Stimulated activated naive B cell treated with anti-CD40 and anti-IgM and Interleukin-4, amounts not matched to agents 10 μg/mL and 1 μg/mL and 100 μg/mL, for 72 hours (primary cell): ENCODE data around the gene TLE1.
"Not testable (repeated sequence)": the region's sequence is repeated elsewhere in the genome, so short reads cannot be mapped to it uniquely, and the experiment has no call there.

Experiments
- ATAC-seq, 2 donors: fragments of 150-1000 bp; cut with Tn5 transposase; replicated peaks; 2 replicates each; pipeline ENCODE4 v1.10.0; 2021; ENCODE audit warnings: moderate library complexity in 1 of 2
- DNase-seq: peaks from one replicate; pipeline ENCODE4 v3.0.0; 2021
- H3K27ac Mint-ChIP-seq: one replicate; pipeline ENCODE4 v1.8.0; 2022; ENCODE audit warnings: mild to moderate bottlenecking, mixed read lengths
- H3K27me3 Mint-ChIP-seq, 2 donors: one replicate each; pipeline ENCODE4 v1.8.0; 2022; ENCODE audit warnings: mixed read lengths in 2 of 2
- H3K36me3 Mint-ChIP-seq, 2 donors: one replicate each; pipeline ENCODE4 v1.8.0; 2022; ENCODE audit warnings: mixed read lengths in 2 of 2, mild to moderate bottlenecking in 1 of 2
- H3K4me1 Mint-ChIP-seq, 2 donors: one replicate each; pipeline ENCODE4 v1.8.0; 2022; ENCODE audit warnings: mixed read lengths in 2 of 2, mild to moderate bottlenecking in 1 of 2
- H3K4me3 Mint-ChIP-seq, 2 donors: one replicate each; pipeline ENCODE4 v1.8.0; 2022; ENCODE audit warnings: mild to moderate bottlenecking in 2 of 2, mixed read lengths in 2 of 2, moderate library complexity in 1 of 2
- H3K9me3 Mint-ChIP-seq, 2 donors: one replicate each; pipeline ENCODE4 v1.8.0; 2022; ENCODE audit warnings: mixed read lengths in 2 of 2, mild to moderate bottlenecking in 1 of 2

Gene TLE1

GRCh38 chr9:81601639-81602623, 87.4 kb downstream of the TLE1 start:
- H3K4me1 Mint-ChIP-seq = peaks cover 45 to 58% of the 10 kb centered on the region in 2 donors

GRCh38 chr9:81600631-81601030, 88.7 kb downstream of the TLE1 start:
- H3K36me3 Mint-ChIP-seq = peaks cover 69 to 76% of the 10 kb centered on the region in 2 donors
- ATAC-seq (no peak), DNase-seq (no peak)
- H3K27me3 Mint-ChIP-seq = no peaks in the 10 kb centered on the region
- peaks cover 58 to 69% of the 10 kb centered on the region in 2 donors for H3K4me1 Mint-ChIP-seq
- no peak overlapping the region for H3K4me3 Mint-ChIP-seq
- peaks cover 4 to 11% of the 10 kb centered on the region in 2 donors for H3K9me3 Mint-ChIP-seq
- H3K27ac Mint-ChIP-seq = no peak overlapping the region

More at GRCh38 chr9:81601639-81602623, 87.4 kb downstream of the TLE1 start:
- ATAC-seq (peak; percentile 57 to 68), DNase-seq (no peak)
- Mint-ChIP-seq H3K36me3 (peaks cover 66 to 75% of the 10 kb centered on the region in 2 donors), H3K4me3 (peak overlapping the region in 1 of 2 donors; percentile 14), H3K27me3 (no peaks in the 10 kb centered on the region), H3K27ac (peak overlapping the region; percentile 60), H3K9me3 (peaks cover 4 to 11% of the 10 kb centered on the region in 2 donors)

GRCh38 chr9:81599837-81600236, 89.5 kb downstream of the TLE1 start:
- H3K9me3 Mint-ChIP-seq = peaks cover 4 to 11% of the 10 kb centered on the region in 2 donors
- no peak overlapping the region for H3K4me3 Mint-ChIP-seq
- DNase-seq = no peak
- H3K27ac Mint-ChIP-seq = peak overlapping the region; percentile 56
- H3K36me3 Mint-ChIP-seq = peaks cover 69 to 79% of the 10 kb centered on the region in 2 donors
- no peaks in the 10 kb centered on the region for H3K27me3 Mint-ChIP-seq
- peaks cover 58 to 76% of the 10 kb centered on the region in 2 donors for H3K4me1 Mint-ChIP-seq
- ATAC-seq = no peak

GRCh38 chr9:81598811-81599210, 90.5 kb downstream of the TLE1 start:
- H3K27ac Mint-ChIP-seq = peak overlapping the region; percentile 44
- H3K4me1 Mint-ChIP-seq = peaks cover 65 to 86% of the 10 kb centered on the region in 2 donors
- ATAC-seq = peak in 1 of 2 donors; percentile 35

GRCh38 chr9:81598123-81598497, 91.2 kb downstream of the TLE1 start:
- ATAC-seq (no peak), DNase-seq (no peak)
- H3K9me3 Mint-ChIP-seq = peaks cover 5 to 15% of the 10 kb centered on the region in 2 donors
- peak overlapping the region; percentile 3 to 60 for H3K4me3 Mint-ChIP-seq
- peak overlapping the region; percentile 44 for H3K27ac Mint-ChIP-seq
- peaks cover 66 to 76% of the 10 kb centered on the region in 2 donors for H3K36me3 Mint-ChIP-seq
- H3K27me3 Mint-ChIP-seq = no peaks in the 10 kb centered on the region
- peaks cover 67 to 92% of the 10 kb centered on the region in 2 donors for H3K4me1 Mint-ChIP-seq

More at GRCh38 chr9:81598811-81599210, 90.5 kb downstream of the TLE1 start:
- H3K27me3 Mint-ChIP-seq = no peaks in the 10 kb centered on the region
- H3K9me3 Mint-ChIP-seq = peaks cover 5 to 15% of the 10 kb centered on the region in 2 donors
- DNase-seq = no peak
- H3K4me3 Mint-ChIP-seq = no peak overlapping the region
- H3K36me3 Mint-ChIP-seq = peaks cover 71 to 80% of the 10 kb centered on the region in 2 donors

GRCh38 chr9:81597419-81598122, 91.8 kb downstream of the TLE1 start:
- H3K27ac Mint-ChIP-seq = peak overlapping the region; percentile 95
- DNase-seq (no peak), ATAC-seq (peak; percentile 20 to 22)
- peaks cover 7 to 15% of the 10 kb centered on the region in 2 donors for H3K9me3 Mint-ChIP-seq
- H3K4me3 Mint-ChIP-seq = peak overlapping the region; percentile 60 to 74
- H3K36me3 Mint-ChIP-seq = peaks cover 65 to 74% of the 10 kb centered on the region in 2 donors
- H3K27me3 Mint-ChIP-seq = no peaks in the 10 kb centered on the region
- peaks cover 68 to 92% of the 10 kb centered on the region in 2 donors for H3K4me1 Mint-ChIP-seq

- peaks cover 7 to 15% of the 10 kb centered on the region in 2 donors for H3K9me3 Mint-ChIP-seq
- no peaks in the 10 kb centered on the region for H3K27me3 Mint-ChIP-seq
- peak; percentile 23 to 39 for ATAC-seq
- no peak for DNase-seq
- H3K4me1 Mint-ChIP-seq = peaks cover 63 to 85% of the 10 kb centered on the region in 2 donors
- peak overlapping the region; percentile 95 for H3K27ac Mint-ChIP-seq
- peak overlapping the region; percentile 60 to 74 for H3K4me3 Mint-ChIP-seq
- H3K36me3 Mint-ChIP-seq = peaks cover 60 to 69% of the 10 kb centered on the region in 2 donors
Measured at GRCh38 chr9:81596679-81597418, 92.5 kb downstream of the TLE1 start.

GRCh38 chr9:81595887-81596543, 93.3 kb downstream of the TLE1 start:
- Mint-ChIP-seq H3K36me3 (peaks cover 61 to 68% of the 10 kb centered on the region in 2 donors), H3K4me1 (peaks cover 57 to 77% of the 10 kb centered on the region in 2 donors), H3K27me3 (no peaks in the 10 kb centered on the region), H3K4me3 (peak overlapping the region in 1 of 2 donors; percentile 39), H3K9me3 (peaks cover 7 to 15% of the 10 kb centered on the region in 2 donors), H3K27ac (peak overlapping the region; percentile 71)
- ATAC-seq (no peak), DNase-seq (no peak)

DNA sequence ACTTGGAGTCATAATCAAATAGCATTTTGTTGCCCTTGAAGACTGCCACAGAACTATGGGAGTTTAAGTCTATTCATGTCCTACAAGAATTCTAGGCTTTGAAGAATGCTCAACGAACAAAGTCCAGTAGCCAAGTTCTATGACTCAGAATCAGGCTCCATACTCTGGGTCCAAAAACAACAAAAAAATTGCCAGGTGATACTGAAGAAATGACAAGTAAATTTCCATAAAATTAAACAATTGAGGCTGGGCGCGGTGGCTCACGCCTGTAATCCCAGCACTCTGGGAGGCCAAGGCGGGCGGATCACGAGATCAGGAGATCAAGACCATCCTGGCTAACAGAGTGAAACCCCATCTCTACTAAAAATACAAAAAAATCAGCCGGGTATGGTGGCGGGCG, 94.1 kb downstream of the TLE1 start:
- peaks cover 52 to 72% of the 10 kb centered on the region in 2 donors for H3K4me1 Mint-ChIP-seq
- ATAC-seq, H3K4me3 Mint-ChIP-seq, H3K27ac Mint-ChIP-seq, H3K27me3 Mint-ChIP-seq, DNase-seq: not testable (repeated sequence)
- H3K9me3 Mint-ChIP-seq = peaks cover 7 to 15% of the 10 kb centered on the region in 2 donors
- H3K36me3 Mint-ChIP-seq = peaks cover 65 to 72% of the 10 kb centered on the region in 2 donors

DNA sequence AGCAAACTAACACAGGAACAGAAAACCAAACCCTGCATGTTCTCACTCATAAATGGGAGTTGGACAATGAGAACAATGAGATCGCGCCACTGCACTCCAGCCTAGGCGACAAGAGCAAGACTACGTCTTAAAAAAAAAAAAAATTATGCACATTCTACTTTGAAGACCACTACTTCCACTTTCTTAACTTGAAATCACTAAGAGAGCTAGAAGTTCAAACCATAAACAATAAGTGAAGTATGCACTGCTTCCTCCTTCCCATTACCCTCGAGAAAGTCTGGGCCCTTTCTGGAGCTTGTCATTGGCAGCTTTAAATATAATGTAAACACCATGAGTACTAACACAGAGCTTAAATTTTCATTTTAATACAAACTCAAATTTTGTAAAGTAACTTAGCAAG, 94.9 kb downstream of the TLE1 start:
- H3K36me3 Mint-ChIP-seq = peaks cover 70 to 75% of the 10 kb centered on the region in 2 donors
- H3K4me1 Mint-ChIP-seq = peaks cover 48 to 63% of the 10 kb centered on the region in 2 donors
- DNase-seq = no peak
- H3K27me3 Mint-ChIP-seq = no peaks in the 10 kb centered on the region
- peak overlapping the region; percentile 73 for H3K27ac Mint-ChIP-seq
- ATAC-seq = peak; percentile 34 to 81
- H3K9me3 Mint-ChIP-seq = peaks cover 7 to 15% of the 10 kb centered on the region in 2 donors
- peak overlapping the region in 1 of 2 donors; percentile 28 for H3K4me3 Mint-ChIP-seq

- peak; percentile 33 for DNase-seq
- H3K36me3 Mint-ChIP-seq = peaks cover 69 to 70% of the 10 kb centered on the region in 2 donors
- H3K27me3 Mint-ChIP-seq = no peaks in the 10 kb centered on the region
- peak overlapping the region; percentile 71 to 72 for H3K4me3 Mint-ChIP-seq
- peaks cover 3 to 4% of the 10 kb centered on the region in 2 donors for H3K9me3 Mint-ChIP-seq
- peak overlapping the region; percentile 60 for H3K27ac Mint-ChIP-seq
- peaks cover 38 to 48% of the 10 kb centered on the region in 2 donors for H3K4me1 Mint-ChIP-seq
- peak; percentile 20 to 58 for ATAC-seq
Measured at GRCh38 chr9:81592887-81593266, 96.5 kb downstream of the TLE1 start.

DNA sequence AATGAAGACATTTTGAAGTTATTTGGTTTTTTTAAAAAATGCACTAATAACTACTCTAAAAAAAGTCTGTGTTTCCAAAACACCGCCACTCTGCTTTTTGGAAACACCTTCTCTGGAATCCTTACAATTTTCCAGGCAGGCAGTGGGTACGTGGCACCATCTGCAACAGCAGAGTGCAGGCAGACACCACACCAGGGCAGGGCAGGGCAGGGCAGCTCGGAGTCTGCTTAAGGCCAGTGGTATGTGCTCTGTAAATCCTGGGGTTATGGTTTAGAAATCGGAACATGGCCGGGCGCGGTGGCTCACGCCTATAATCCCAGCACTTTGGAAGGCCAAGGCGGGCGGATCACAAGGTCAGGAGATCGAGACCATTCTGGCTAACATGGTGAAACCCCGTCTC, 97.6 kb downstream of the TLE1 start:
- H3K4me1 Mint-ChIP-seq = peaks cover 29 to 37% of the 10 kb centered on the region in 2 donors

DNA sequence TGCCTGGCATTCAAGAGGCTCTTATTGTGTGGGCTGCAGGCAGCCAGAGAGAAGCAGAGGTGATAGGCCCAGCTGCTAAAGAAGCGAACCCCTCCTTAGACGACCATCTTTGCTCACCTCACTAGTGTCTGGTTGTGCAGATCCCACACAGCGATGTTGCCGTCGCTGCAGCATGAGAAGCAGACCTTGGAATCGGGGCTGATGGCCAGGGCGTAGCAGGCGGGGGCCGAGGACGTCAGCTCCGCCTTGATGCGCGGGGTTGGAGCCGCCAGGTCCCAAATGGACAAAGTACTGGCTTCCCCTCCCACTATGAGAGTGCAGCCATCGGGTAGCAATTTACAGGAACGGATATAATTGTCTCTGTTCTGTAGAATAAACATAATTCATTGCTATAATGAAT, 98.7 kb downstream of the TLE1 start:
- no peak for ATAC-seq
- no peak for DNase-seq
- H3K9me3 Mint-ChIP-seq = peaks cover 3 to 4% of the 10 kb centered on the region in 2 donors
- H3K4me1 Mint-ChIP-seq = peaks cover 18 to 28% of the 10 kb centered on the region in 2 donors
- no peak overlapping the region for H3K4me3 Mint-ChIP-seq
- H3K27me3 Mint-ChIP-seq = no peaks in the 10 kb centered on the region
- peaks cover 61 to 64% of the 10 kb centered on the region in 2 donors for H3K36me3 Mint-ChIP-seq
- H3K27ac Mint-ChIP-seq = no peak overlapping the region

More for the DNA sequence above, 97.6 kb downstream of the TLE1 start:
- no peak for DNase-seq
- H3K9me3 Mint-ChIP-seq = peaks cover 3 to 4% of the 10 kb centered on the region in 2 donors
- no peak overlapping the region for H3K27ac Mint-ChIP-seq
- H3K27me3 Mint-ChIP-seq = no peaks in the 10 kb centered on the region
- H3K36me3 Mint-ChIP-seq = peaks cover 70 to 73% of the 10 kb centered on the region in 2 donors
- no peak for ATAC-seq
- H3K4me3 Mint-ChIP-seq = no peak overlapping the region
